GM18907 (cell line): ENCODE measurements around the gene PFKM.
"Not testable (repeated sequence)": the region's sequence is repeated elsewhere in the genome, so short reads cannot be mapped to it uniquely, and the experiment has no call there.

Source experiments
- ATAC-seq: cut with Tn5 transposase; IDR thresholded peaks from one replicate; pipeline ENCODE4 v1.9.1; 2021; ENCODE audit warnings: mild to moderate bottlenecking, moderate library complexity; ENCODE audit not compliant: unreplicated experiment

PFKM gene

GRCh38 chr12:48110691-48111311 lies 8.4 kb upstream of the PFKM start:
- ATAC-seq: no peak

GRCh38 chr12:48111312-48111693 lies 7.9 kb upstream of the PFKM start:
- not testable (repeated sequence) for ATAC-seq

- no peak for ATAC-seq
These were observed 3.2 kb upstream of the PFKM start for GRCh38 chr12:48115957-48116356.

- no peak for ATAC-seq
These were observed 786 bp upstream of the PFKM start for GRCh38 chr12:48118284-48118871.

- no peak for ATAC-seq
These were observed 651 bp downstream of the PFKM start for GRCh38 chr12:48119834-48120195.

- no peak for ATAC-seq
These were observed 2.4 kb downstream of the PFKM start for GRCh38 chr12:48121522-48121921.

- no peak for ATAC-seq
These were observed 3.1 kb downstream of the PFKM start for GRCh38 chr12:48122065-48122834.

- ATAC-seq: no peak
These were observed 4.0 kb downstream of the PFKM start for GRCh38 chr12:48123169-48123568.

- ATAC-seq: not testable (repeated sequence)
These were observed 6.4 kb downstream of the PFKM start for GRCh38 chr12:48125542-48125941.

- ATAC-seq: no peak
These were observed 6.8 kb downstream of the PFKM start for GRCh38 chr12:48125985-48126384.

- ATAC-seq: no peak
These were observed 7.9 kb downstream of the PFKM start for GRCh38 chr12:48126953-48127630.

GRCh38 chr12:48128800-48129199 lies 9.6 kb downstream of the PFKM start:
- no peak for ATAC-seq

- ATAC-seq: no peak
These were observed 10.2 kb downstream of the PFKM start for GRCh38 chr12:48129376-48129775.

GRCh38 chr12:48131517-48131916 lies 12.4 kb downstream of the PFKM start:
- ATAC-seq: no peak

GRCh38 chr12:48132826-48133225 lies 13.7 kb downstream of the PFKM start:
- ATAC-seq: no peak

GRCh38 chr12:48135027-48135426 lies 15.9 kb downstream of the PFKM start:
- no peak for ATAC-seq

GRCh38 chr12:48142818-48143674 lies 23.9 kb downstream of the PFKM start:
- ATAC-seq: no peak

GRCh38 chr12:48143898-48144297 lies 24.7 kb downstream of the PFKM start:
- no peak for ATAC-seq

GRCh38 chr12:48145981-48146380 lies 26.8 kb downstream of the PFKM start:
- no peak for ATAC-seq

- no peak for ATAC-seq
These were observed 32.1 kb downstream of the PFKM start for GRCh38 chr12:48151103-48151771.
